ENCODE measurements around the gene PLB1. TPM values are rescaled to one million over a fixed set of nuclear protein-coding genes. Genes with fewer than 3 reads are reported as not detected.

Gene PLB1
- total RNA-seq, 1 experiment from 2014 or later = 0.44 TPM

GRCh38 chr2:28447086-28447485, 48.8 kb upstream of the PLB1 start:
- DNase-seq (ENCODE audit: low spot score) = no peak
- TF ChIP-seq E2F5 (CRISPR knock-in tag; IDR thresholded peaks at IDR 0.05) = no peak
- no peak overlapping the region for H3K4me3 Mint-ChIP-seq
- H3K36me3 Mint-ChIP-seq = no peaks in the 10 kb centered on the region
- H3K27ac Mint-ChIP-seq = no peak overlapping the region
- H3K4me1 Mint-ChIP-seq = peaks cover 4% of the 10 kb centered on the region; the same call in 1 of the 2 replicates
- ATAC-seq = no peak
- H3K9me3 Mint-ChIP-seq = peaks cover 6% of the 10 kb centered on the region
- CTCF ChIA-PET = no interaction called here
- peaks cover 4% of the 10 kb centered on the region; the same call in 1 of the 2 replicates for H3K27me3 Mint-ChIP-seq (ENCODE audit: low read depth)
- POLR2A ChIA-PET = no interaction called here

- H3K4me3 Mint-ChIP-seq = no peak overlapping the region
- CTCF ChIA-PET = no interaction called here
Measured at GRCh38 chr2:28447943-28448792, 47.7 kb upstream of the PLB1 start.

More at GRCh38 chr2:28447943-28448792, 47.7 kb upstream of the PLB1 start:
- Mint-ChIP-seq H3K9me3 (no peaks in the 10 kb centered on the region), H3K36me3 (no peaks in the 10 kb centered on the region), H3K27me3 (ENCODE audit: low read depth) (peaks cover 4% of the 10 kb centered on the region; the same call in 1 of the 2 replicates), H3K4me1 (peaks cover 4% of the 10 kb centered on the region; the same call in 1 of the 2 replicates), H3K27ac (no peak overlapping the region)
- TF ChIP-seq E2F4 (CRISPR knock-in tag; IDR thresholded peaks at IDR 0.05; ENCODE audit: borderline replicate concordance, low read depth) (no peak), ZSCAN18 (CRISPR knock-in tag; IDR thresholded peaks at IDR 0.05) (no peak), STAT6 (CRISPR knock-in tag; conservative IDR thresholded peaks at IDR 0.05; ENCODE audit: low read depth) (no peak), ZNF671 (CRISPR knock-in tag; IDR thresholded peaks at IDR 0.05) (no peak), MYBL2 (CRISPR knock-in tag; IDR thresholded peaks at IDR 0.05) (no peak), OVOL2 (CRISPR knock-in tag; IDR thresholded peaks at IDR 0.05; ENCODE audit: borderline replicate concordance) (no peak), ATF1 (CRISPR knock-in tag; IDR thresholded peaks at IDR 0.05) (no peak), ERG (CRISPR knock-in tag; IDR thresholded peaks at IDR 0.05) (no peak), NFE2L1 (CRISPR knock-in tag; IDR thresholded peaks at IDR 0.05) (no peak)
- no peak for DNase-seq (ENCODE audit: low spot score)
- no peak for ATAC-seq
- POLR2A ChIA-PET = interaction anchor here (0.6 kb wide), 1 partner anchor 606 kb away, joined by 3 read pairs; no protein-coding TSS in a partner anchor
